Occipital lobe (tissue), 3 donors: ENCODE results near the gene ABCE1. TPM values are rescaled to one million over a fixed set of nuclear protein-coding genes. Genes with fewer than 3 reads are reported as not detected.

Source experiments
- DNase-seq: peaks from one replicate; lab custom pipeline; 2025; lab: John Stamatoyannopoulos, UW
- small RNA-seq: library from RNA; depleted of rRNA; stranded (forward); fragments of <200 nt; gene quantifications from one replicate; pipeline ENCODE3, GENCODE V24; 2014
- total RNA-seq: library from RNA; depleted of rRNA; stranded (reverse); fragments of >200 nt; gene quantifications from one replicate; pipeline ENCODE4 v1.2.3, GENCODE V29; 2014

The ABCE1 gene
- total RNA-seq, 1 donor from 2014 or later: 137 TPM

- no peak for DNase-seq
These were observed 78.7 kb downstream of the ABCE1 start for GRCh38 chr4:145176641-145177432.

- DNase-seq: no peak
These were observed 79.4 kb downstream of the ABCE1 start for GRCh38 chr4:145177511-145177905.

GRCh38 chr4:145177906-145178538 lies 79.9 kb downstream of the ABCE1 start:
- DNase-seq: no peak

DNA sequence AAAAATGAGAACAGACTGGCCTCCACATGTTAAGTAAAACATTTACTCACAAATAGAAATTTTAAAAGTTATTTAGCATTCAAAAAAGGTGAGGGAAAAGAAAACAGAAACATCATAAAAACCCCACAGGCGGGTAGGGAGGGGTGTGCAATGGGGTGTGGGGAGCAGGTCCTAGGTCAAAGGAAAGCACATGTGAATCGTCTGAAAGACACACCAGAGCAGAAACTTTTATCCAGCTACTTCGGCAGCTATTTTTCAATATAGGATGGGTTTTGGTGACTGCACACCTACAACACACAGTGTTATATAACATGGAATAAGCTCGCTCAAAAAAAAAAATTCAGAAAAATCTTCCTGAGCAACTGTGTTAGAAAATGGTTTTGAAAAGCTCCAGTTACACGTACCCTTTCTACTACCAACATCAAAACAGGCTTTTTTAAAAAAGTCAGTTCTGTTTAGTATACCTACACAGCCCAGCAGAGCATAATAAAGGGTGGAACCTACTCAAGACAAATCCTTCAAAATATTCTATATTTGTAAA lies 80.7 kb downstream of the ABCE1 start:
- DNase-seq: no peak

Small RNA genes within 50 kb of the gene (small RNA-seq; reads per million reads assigned to genes)
- gene RF00019: not detected

Other genes with a start within 250 kb of the ABCE1 start
- 41.5 TPM for gene ANAPC10, start 115 bp upstream of the ABCE1 start, total RNA-seq
- 54.0 TPM for gene OTUD4, start 82.3 kb downstream of the ABCE1 start, total RNA-seq